Epithelial cell of proximal tubule (primary cell): ENCODE data around the gene TRIM73. TPM values are rescaled to one million over a fixed set of nuclear protein-coding genes. Genes with fewer than 3 reads are reported as not detected.
"Not testable (repeated sequence)": the region's sequence is repeated elsewhere in the genome, so short reads cannot be mapped to it uniquely, and the experiment has no call there.

Experiments
- DNase-seq: peaks from one replicate; pipeline ENCODE4 v3.0.0-alpha.2; 2011; ENCODE audit warnings: low read depth
- H3K4me3 ChIP-seq: 2 replicates; pipeline ENCODE4 v1.5.1; 2011; ENCODE audit warnings: low read depth, mild to moderate bottlenecking, low read length
- total RNA-seq: library from RNA; depleted of rRNA; stranded (reverse); fragments of >200 nt; gene quantifications from 2 replicates; pipeline ENCODE4 v1.2.3, GENCODE V29; 2015

Gene TRIM73
- total RNA-seq, 1 donor from 2014 or later: 0.58 TPM

- not testable (repeated sequence) for DNase-seq, H3K4me3 ChIP-seq
Measured at GRCh38 chr7:75414708-75415427, 19.4 kb downstream of the TRIM73 start.

- not testable (repeated sequence) for H3K4me3 ChIP-seq, DNase-seq
Measured at GRCh38 chr7:75415428-75415817, 20.0 kb downstream of the TRIM73 start.

GRCh38 chr7:75415829-75416373, 20.5 kb downstream of the TRIM73 start:
- DNase-seq, H3K4me3 ChIP-seq: not testable (repeated sequence)

GRCh38 chr7:75416787-75417186, 21.4 kb downstream of the TRIM73 start:
- H3K4me3 ChIP-seq: not testable (repeated sequence)

GRCh38 chr7:75418292-75418858, 22.9 kb downstream of the TRIM73 start:
- DNase-seq, H3K4me3 ChIP-seq: not testable (repeated sequence)

More at GRCh38 chr7:75416787-75417186, 21.4 kb downstream of the TRIM73 start:
- DNase-seq: not testable (repeated sequence)

- not testable (repeated sequence) for DNase-seq, H3K4me3 ChIP-seq
Measured at GRCh38 chr7:75419210-75419609, 23.8 kb downstream of the TRIM73 start.

GRCh38 chr7:75419693-75420092, 24.3 kb downstream of the TRIM73 start:
- not testable (repeated sequence) for H3K4me3 ChIP-seq, DNase-seq

GRCh38 chr7:75420152-75420551, 24.7 kb downstream of the TRIM73 start:
- DNase-seq, H3K4me3 ChIP-seq: not testable (repeated sequence)

GRCh38 chr7:75421798-75422710, 26.6 kb downstream of the TRIM73 start:
- not testable (repeated sequence) for DNase-seq

GRCh38 chr7:75423481-75423880, 28.1 kb downstream of the TRIM73 start:
- H3K4me3 ChIP-seq: not testable (repeated sequence)

More at GRCh38 chr7:75421798-75422710, 26.6 kb downstream of the TRIM73 start:
- not testable (repeated sequence) for H3K4me3 ChIP-seq

GRCh38 chr7:75439000-75439399, 43.6 kb downstream of the TRIM73 start:
- not testable (repeated sequence) for DNase-seq, H3K4me3 ChIP-seq

More at GRCh38 chr7:75423481-75423880, 28.1 kb downstream of the TRIM73 start:
- DNase-seq: not testable (repeated sequence)

GRCh38 chr7:75442101-75442464, 46.7 kb downstream of the TRIM73 start:
- peak overlapping the region; percentile 42 for H3K4me3 ChIP-seq
- not testable (repeated sequence) for DNase-seq

- H3K4me3 ChIP-seq: peak overlapping the region; percentile 59
- not testable (repeated sequence) for DNase-seq
Measured at GRCh38 chr7:75442465-75443111, 47.2 kb downstream of the TRIM73 start.

GRCh38 chr7:75449946-75450345, 54.5 kb downstream of the TRIM73 start:
- not testable (repeated sequence) for H3K4me3 ChIP-seq, DNase-seq
